HG03575 (cell line): ENCODE data around the gene PRKRIP1.

ENCODE experiments used
- ATAC-seq: cut with Tn5 transposase; IDR thresholded peaks from one replicate; pipeline ENCODE4 v1.9.1; 2021; ENCODE audit not compliant: unreplicated experiment, insufficient number of reproducible peaks, low FRiP score; ENCODE audit errors: extremely low read depth

PRKRIP1 gene

DNA sequence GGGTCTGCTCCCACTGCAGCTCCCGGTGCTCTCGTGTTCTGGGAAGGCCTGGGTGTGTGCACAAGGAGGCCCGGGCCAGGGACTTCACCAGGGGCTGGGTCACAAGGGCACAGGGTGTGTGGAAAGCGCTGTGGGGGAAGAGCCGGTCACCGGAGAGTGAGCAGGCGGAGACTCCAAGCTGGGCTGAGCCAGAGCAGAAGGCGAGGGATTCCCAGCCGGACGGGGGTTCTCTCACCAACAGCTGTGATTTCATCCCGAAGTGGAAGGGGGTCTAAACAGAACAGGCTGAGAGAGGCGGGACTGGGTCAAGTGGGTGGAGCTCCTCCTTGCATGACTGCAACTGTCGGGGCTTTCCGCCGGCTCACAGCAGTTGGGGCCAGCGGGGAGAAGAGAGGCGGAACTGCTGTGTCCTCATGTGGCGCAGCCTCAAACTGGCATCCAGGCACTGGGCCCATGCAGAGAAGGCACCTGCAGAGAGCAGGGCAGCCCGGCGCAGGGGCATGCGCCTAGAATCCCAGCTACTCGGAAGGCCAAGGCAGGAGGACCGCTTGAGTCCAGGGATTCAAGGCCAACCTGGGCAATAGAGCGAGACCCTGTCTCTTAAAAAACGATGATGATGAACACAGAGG, 29.6 kb downstream of the PRKRIP1 start:
- ATAC-seq, result peak; percentile 35

GRCh38 chr7:102426268-102427018, 30.3 kb downstream of the PRKRIP1 start:
- ATAC-seq, result no peak

GRCh38 chr7:102427019-102427405, 30.8 kb downstream of the PRKRIP1 start:
- ATAC-seq, result no peak

DNA sequence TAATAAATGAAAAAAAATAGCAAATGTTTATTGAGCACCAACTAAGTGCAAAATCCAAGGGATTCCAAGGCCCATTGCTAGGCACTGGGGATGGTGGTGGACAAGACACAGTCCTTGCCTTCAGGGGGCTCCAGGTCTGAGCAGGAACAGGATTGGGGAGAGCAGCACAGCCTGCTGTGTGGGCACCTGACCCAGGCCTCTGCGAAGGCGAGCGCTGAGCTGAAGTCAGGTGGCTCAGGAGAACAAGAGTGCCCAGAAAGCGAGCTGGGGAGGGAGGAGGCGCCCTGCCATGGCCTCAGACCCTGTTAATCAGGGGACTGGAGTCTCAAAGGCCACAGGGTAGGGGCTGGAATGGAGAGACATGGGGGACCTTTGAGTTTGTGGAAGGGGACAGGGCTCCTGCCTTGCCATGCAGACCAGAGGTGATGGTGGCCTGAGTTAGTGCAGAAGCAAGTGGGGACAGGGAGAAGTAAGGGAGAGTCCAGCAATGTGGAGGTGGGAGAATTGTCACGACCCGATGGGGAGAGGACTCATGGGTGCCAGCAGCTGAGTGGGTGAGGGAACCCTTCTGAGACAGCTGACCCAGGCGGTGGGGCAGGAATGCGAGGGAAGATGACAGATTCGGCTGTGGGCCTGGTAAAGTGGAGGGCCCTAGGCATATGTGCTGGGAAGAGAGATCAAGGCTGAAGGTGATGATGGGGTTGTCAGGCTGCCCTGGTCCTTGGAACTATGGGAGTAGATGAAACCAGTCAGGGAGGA, 33.2 kb downstream of the PRKRIP1 start:
- ATAC-seq, result no peak

- ATAC-seq, result no peak
Observed at GRCh38 chr7:102431617-102432298, 35.6 kb downstream of the PRKRIP1 start.

DNA sequence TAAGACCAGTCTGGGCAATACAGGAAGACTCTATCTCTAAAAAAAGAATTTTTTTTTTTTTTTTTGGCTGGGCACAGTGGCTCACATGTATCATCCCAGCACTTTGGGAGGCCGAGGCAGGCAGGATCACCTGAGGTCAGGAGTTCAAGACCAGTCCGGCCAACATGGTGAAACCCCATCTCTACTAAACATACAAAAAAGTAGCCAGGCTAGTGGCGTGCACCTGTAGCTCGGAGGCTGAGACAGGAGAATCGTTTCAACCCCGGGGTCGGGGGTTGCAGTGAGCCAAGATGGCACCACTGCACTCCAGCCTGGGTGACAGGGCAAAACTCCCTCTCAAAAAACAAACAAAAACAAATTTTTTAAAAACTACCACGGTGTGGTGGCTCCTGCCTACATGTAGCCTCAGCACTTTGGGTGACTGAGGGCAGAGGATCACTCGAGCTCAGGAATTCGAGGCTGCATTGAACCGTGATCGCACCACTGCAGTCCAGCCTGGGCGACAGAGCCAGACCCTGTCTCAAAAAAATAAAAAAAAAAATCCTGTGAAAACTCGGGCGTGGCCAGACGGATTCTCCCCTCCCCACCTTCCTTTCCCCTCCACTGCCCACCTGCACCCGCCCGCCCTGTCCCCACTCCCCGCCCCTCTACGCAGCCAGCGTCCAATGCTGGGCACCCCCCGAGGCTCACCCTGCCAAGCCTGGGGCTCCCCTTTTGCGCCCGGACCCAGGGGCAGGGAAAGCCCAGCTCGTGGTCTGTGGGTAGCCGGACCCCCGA, 36.5 kb downstream of the PRKRIP1 start:
- no peak for ATAC-seq

GRCh38 chr7:102433219-102434038, 37.3 kb downstream of the PRKRIP1 start, which contains the start of gene ORAI2:
Gene ORAI2 (plus strand): TSS chr7:102433575. CDS start chr7:102438957, 5,382 bp downstream.
- ATAC-seq, result no peak

- no peak for ATAC-seq
Observed at GRCh38 chr7:102434039-102434486, 37.9 kb downstream of the PRKRIP1 start.

GRCh38 chr7:102436118-102436517, 40.0 kb downstream of the PRKRIP1 start:
- no peak for ATAC-seq

DNA sequence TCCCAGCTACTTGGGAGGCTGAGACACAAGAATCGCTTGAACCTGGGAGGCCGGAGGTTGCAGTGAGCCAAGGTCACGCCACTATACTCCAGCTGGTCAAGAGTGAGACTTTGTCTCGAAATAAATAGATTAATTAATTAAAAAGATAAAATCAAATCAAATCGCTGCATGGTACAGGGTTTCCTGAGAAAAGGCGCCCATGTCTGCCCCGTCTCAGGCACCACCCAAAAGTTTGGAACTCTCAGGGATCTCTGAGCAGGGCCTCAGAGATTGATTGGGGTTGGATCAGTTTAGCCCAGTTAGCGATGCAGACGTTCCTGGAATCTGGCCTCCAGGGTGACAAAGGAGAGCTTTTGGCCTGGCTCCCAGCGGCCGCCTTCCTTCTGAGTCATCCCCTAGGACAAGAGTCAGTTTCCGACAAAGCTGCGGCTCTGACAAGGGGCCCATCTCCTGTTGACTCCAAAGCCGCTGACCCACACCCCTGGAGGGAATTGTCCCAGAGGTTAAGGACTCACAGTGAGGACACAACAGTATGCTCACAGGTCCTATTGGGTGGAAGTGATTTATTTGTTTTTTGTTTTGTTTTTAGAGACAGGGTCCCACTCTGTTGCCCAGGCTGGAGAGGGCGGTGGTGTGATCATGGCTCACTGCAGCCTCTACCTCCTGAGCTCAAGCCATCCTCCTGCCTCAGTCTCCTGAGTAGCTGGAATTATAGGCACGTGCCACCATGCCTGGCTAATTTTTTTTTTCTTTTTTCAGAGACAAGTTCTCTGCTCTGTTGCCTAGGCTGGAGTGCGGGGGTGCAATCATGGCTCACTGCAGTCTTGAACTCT, 44.0 kb downstream of the PRKRIP1 start:
- ATAC-seq, result no peak

DNA sequence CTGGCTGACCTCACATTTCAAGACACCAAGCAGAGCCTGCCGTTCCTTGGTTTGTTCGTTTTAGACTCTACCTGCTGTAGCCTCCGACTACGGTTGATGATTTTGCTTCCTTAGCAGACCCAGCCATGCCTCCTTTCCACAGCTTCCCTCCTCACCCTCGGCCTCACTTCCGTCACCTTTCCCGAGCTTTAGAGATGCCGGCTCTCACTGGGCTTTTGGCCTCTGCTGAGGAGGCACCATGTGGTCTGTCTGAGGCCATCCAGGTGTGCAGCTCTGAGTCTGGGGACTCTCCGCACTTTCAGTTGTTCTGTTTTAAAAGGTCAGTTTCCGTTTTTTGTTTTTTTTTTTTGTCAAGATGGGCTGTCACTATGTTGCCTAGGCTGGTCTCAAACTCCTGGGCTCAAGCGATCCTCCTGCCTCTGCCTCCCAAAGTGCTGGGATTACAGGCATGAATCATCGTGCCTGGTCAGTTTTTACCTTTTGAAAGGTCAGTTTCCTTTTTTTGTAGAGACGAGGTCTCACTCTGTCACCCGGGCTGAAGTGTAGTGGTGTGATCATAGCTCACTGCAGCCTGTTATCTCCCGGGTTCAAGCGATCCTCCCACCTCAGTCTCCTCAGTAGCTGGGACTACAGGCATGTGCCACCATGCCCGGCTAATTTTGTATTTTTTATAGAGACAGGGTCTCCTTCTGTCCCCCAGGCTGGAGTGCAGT, 49.0 kb downstream of the PRKRIP1 start:
- no peak for ATAC-seq

DNA sequence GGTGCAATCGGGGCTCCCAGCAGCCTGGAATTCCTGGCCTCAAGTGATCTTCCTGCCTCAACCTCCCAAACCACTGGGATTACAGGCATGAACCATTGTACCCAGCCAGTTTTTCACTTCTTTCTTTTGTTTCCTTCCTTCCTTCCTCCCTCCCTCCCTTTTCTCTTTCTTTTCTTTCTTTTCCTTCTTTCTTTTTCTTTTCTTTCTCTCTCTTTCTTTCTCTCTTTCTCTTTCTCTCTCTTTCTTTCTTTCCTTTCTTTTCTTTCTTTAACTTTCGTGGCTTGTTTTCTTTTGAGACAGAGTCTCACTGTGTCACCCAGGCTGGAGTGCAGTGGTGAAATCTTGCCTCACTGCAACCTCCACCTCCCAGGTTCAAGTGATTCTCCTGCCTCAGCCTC, 49.5 kb downstream of the PRKRIP1 start:
- ATAC-seq, result no peak

- no peak for ATAC-seq
Observed at GRCh38 chr7:102446387-102447156, 50.4 kb downstream of the PRKRIP1 start.

- no peak for ATAC-seq
Observed at GRCh38 chr7:102447311-102447710, 51.1 kb downstream of the PRKRIP1 start.

- no peak for ATAC-seq
Observed at GRCh38 chr7:102449136-102449535, 53.0 kb downstream of the PRKRIP1 start.

GRCh38 chr7:102450242-102450641, 54.1 kb downstream of the PRKRIP1 start:
- ATAC-seq, result no peak
